Activated T-helper 1 cell treated with Interleukin-2 at 50 U/mL for 16 hours (primary cell): Measurements from ENCODE around the gene MPPED1.

Experiments
- DNase-seq: peaks from one replicate; pipeline ENCODE4 v3.0.0-alpha.2; 2020; ENCODE audit warnings: low read depth

MPPED1 gene

GRCh38 chr22:43411040-43411868 lies 560 bp upstream of the MPPED1 start:
- no peak for DNase-seq

- no peak for DNase-seq
These were observed 1.3 kb downstream of the MPPED1 start for GRCh38 chr22:43412808-43413795.

- no peak for DNase-seq
These were observed 2.0 kb downstream of the MPPED1 start for GRCh38 chr22:43413826-43414225.

DNA sequence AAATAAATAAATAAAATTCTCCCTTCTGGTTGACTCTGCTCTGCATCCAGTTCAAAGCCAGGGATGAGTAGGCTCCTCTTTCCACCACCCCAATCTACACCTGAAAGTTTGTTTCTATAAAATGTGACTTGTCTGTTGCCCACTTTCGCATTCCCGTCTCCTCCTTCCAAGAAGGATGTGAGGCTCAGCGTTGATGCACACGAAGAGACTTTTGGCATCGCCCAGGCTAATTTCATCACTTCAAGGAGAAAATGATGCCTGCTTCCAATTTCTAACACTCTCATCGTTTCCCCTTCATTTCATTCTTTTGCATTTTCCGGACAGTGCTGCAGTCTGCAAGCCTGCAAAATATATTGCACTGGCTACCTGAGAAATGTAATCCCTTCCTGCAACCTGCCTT lies 3.9 kb downstream of the MPPED1 start:
- DNase-seq = no peak

DNA sequence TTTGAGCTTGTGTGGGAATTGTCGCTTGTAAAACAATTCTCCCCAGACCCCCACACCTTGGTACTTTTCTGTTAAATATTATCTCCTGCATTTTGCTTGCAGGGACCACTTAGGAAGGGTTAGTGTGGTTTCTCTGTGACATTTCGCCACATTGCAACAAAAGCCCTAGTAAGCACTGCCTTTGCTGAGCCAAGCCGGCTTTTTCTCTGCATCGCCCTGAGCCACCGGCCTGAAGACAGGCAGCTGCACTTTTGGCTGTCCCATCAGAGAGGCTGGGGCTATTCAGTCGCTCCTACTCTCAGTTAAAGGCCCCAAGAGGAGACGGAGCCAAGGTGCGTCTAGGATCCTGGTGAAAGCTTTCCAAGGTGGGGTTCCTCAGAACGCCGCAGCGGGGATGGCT lies 5.7 kb downstream of the MPPED1 start:
- DNase-seq = no peak

- DNase-seq = no peak
These were observed 6.4 kb downstream of the MPPED1 start for GRCh38 chr22:43418079-43418825.

- no peak for DNase-seq
These were observed 7.7 kb downstream of the MPPED1 start for GRCh38 chr22:43419371-43420080.

DNA sequence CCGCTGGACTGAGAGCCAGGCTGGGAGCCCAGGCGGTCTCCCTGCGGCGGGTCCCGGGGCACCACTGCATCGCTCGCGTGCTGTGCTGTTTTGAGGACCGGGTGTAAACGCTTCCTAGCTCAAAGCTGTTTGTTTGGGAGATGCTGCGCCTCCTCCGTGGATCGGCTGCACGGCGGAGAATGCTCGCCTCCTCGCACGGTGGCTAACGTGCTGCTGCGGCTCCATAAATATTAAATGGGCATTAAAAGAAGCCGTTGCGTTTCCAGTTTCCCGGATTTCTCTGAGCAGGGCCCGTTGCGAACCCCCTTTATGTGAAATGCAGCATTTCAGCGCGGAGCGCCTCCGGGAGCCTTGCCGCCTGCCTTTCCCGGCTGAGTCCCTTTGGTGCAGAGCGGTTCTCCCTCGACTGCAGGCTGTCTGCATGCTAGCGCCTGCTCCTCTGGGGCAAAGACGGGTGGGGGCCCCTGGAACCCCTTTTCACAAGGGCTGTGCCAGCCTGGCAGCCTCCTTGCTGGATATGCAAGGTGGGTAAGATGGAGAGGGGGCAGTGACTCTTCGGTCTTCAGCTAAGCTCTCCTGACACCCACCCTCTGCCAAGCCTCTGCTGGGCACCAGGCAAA lies 9.3 kb downstream of the MPPED1 start:
- no peak for DNase-seq

DNA sequence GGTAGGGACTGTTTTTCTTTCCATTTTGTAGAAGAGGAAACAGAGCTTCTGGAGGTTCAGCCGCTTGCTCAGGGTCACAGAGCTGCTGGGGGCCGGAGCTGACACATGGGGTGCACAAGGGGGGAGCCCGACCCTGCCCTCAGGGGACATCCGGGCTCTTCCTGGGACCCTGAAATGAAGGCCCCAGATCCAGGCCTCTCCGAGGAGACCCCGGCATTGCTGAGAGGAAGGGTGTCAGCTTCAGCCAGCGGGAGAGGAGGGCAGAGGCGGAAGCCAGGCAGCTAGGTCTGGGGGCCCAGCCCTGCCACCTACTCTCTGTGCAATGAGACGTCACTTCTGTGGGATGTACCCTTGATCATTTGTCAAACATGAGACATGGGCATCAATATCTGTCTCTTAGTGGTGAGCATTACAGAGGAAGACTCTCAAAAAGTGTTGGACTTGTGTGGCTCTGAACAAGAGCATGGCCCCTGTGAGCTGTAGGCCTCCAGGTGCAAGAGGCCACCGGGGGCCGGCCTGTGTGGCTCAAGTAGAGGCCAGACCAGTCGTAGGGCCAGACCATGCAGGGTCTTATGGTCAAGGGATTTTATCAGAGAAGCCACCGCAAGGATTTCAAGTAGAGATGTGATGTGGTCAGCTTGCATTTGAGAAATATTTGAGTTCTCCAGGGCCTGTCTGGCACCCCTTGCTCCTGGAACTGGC lies 10.3 kb downstream of the MPPED1 start:
- DNase-seq = no peak

DNA sequence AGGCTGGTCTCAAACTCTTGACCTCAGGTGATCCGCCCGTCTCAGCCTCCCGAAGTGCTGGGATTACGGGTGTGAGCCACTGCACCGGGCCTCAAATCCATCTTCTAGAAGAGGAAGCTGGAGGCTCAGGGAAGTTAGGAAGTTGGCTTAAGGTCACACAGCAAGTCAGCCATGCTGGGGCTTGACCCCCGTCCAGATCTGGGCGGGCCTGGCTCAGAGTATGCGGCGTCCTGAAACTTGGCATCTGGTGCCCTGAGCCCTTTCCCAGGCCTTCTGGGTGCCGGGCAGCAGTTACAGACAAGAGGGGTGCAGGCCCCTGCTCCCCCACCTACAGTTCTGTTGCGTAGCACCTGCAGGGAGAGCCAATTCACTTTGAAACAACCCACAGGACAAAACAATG lies 11.2 kb downstream of the MPPED1 start:
- no peak for DNase-seq

DNA sequence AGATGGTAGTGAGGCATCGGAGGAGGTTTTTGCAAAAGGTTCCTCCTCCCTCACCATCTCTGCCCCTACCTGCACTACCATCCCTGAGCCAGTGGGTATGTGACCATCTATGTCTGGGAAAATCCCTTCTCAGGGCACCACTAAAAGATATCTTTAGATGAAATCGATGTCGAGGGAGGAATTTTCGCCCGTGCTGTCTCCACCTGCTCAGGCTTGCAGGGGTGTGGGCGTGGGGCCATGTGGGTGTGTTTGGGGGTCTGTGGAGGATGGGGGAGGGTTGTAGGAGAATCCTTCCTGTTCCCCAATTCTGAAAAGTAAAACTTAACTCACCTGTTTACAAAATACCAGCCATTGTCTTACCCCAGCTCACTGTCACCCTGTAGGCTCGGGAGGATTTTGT lies 12.4 kb downstream of the MPPED1 start:
- DNase-seq = no peak

GRCh38 chr22:43424666-43425630 lies 13.1 kb downstream of the MPPED1 start:
- DNase-seq = no peak

DNA sequence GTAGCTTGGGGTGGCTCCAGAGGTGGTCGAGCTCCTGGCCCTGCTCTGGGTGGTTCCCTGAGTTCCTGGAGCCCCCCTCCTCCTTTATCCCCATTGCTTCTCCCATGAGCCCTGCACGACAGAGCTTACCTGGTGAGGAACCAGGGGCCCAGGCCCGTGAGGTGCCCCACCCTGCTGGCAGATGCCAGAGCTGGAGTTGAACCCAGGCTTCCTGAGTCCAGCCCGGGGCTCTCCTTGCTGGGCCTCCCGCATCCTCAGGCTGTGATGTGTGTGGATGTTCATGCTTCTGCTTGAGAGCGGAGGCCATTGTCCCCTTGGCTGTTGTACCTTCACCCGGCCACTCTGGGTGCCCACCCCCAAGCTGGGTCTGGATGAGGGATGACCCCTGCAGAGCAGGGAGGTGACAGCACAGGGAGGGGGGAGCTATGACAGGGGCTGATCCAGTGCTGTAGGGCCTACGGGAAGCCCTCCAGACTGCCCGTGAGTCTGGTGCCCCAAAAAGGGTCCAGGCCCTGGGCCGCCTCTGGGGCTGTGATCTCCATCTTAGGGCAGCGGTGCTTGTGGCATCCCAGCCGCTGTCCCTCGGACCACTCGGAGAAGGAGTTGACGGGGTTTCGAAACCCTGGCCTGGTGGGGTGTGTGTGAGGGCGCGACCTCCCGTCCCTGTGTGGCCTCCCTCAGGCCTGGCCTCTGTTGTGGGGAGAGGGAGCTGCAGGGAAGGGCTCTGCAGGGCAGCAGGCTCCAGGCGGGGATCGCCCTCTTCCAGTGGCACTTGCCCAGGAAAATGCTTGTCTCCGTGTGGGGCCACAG lies 14.4 kb downstream of the MPPED1 start:
- no peak for DNase-seq

DNA sequence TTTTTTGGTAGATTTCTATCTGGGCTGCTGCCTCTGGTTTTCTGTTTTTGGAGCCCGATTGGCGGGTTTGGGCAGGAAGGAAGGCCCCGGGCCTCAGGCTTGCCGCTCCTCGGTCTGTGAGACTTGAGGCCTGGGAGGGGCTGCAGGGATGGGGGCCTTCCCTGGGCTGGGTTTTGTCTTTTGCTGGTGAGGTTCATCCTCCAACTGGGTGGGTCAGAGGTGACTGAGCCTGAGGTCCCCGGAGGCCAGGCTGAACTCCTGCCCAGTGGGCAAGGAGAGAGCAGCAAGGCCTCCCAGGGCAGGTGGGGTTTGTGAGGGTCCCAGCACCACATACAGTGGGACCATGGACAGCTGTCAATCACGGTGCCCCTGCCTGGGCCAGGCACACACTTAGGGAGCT lies 15.0 kb downstream of the MPPED1 start:
- DNase-seq = no peak

GRCh38 chr22:43427296-43428004 lies 15.6 kb downstream of the MPPED1 start:
- DNase-seq = no peak

- DNase-seq = no peak
These were observed 16.2 kb downstream of the MPPED1 start for GRCh38 chr22:43428005-43428485.

DNA sequence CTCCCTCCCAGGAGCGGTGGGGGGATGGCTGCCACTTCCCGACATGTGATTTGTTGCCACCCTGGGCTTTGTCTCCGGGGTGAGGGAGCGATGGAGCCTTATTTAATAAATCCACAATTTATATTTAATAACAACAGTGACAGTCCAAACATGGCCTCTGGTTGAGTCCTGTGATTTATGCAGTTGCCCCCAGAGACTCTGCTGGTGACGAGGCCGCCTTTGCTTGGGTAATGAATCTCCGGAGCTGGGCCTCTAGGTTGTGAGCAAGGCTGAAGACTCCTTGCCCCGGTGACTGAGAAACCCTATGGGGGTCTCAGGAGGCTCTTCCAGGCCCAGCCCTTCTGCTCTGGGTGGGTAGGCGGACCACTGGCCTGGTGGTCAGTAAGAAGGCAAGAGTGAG lies 16.7 kb downstream of the MPPED1 start:
- DNase-seq = no peak

DNA sequence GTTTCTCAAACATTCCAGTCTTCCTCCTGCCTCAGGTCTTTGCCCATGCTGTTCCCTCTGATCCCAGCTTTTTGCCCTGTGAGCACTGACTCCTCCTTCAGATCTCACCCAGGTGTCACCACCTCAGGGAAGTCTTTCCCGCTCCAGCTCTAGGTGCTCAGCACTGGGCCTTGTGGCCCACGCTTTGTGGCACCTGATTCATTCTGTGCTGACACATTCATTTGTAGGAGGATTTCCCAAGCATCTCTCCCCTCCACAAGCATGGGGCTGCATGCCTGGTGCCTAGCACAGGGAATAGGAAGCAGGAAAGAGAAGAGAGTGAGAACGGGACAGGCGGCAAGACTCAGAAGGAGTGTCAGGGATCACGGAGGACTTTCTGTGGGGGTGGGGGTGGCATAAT lies 17.6 kb downstream of the MPPED1 start:
- no peak for DNase-seq
